ENCODE results near the gene DOK3. TPM values are rescaled to one million over a fixed set of nuclear protein-coding genes. Genes with fewer than 3 reads are reported as not detected.

DOK3 gene
- total and polyA plus RNA-seq, 2 of the 13 experiments (the other 11 are each of a cell fraction or from before 2014, with no cell fraction given), result 1.4 to 1.5 TPM

- no peak for TF ChIP-seq XRCC5 (optimal IDR thresholded peaks at IDR 0.05; ENCODE audit: low read length)
- 0 out of 2 replicates have a peak, but pooled peaks have one; percentile 23 for TF ChIP-seq ZNF580 (CRISPR knock-in tag; IDR thresholded peaks at IDR 0.05; ENCODE audit: borderline replicate concordance, low read depth)
- TF ChIP-seq AGO1 (IDR thresholded peaks at IDR 0.05; ENCODE audit: low read depth, low read length, poor library complexity, severe bottlenecking), result peak; percentile 9
- no peak for TF ChIP-seq TERF1 (CRISPR knock-in tag; IDR thresholded peaks at IDR 0.05)
- TF ChIP-seq PAWR (CRISPR knock-in tag; IDR thresholded peaks at IDR 0.05; ENCODE audit: borderline replicate concordance), result no peak
- peak; percentile 59; the same call in 1 of the 2 replicates for TF ChIP-seq BRD4 (CRISPR knock-in tag; IDR thresholded peaks at IDR 0.05)
- TF ChIP-seq BCL3 (CRISPR knock-in tag; IDR thresholded peaks at IDR 0.05), result peak; percentile 49
- 0 out of 2 replicates have a peak, but pooled peaks have one; percentile 21 for TF ChIP-seq HNRNPL (IDR thresholded peaks at IDR 0.05; ENCODE audit: low read depth, low read length)
- peak; percentile 32; the same call in 1 of the 2 replicates for TF ChIP-seq GLI4 (CRISPR knock-in tag; IDR thresholded peaks at IDR 0.05; ENCODE audit: borderline replicate concordance)
- TF ChIP-seq CCAR2 (optimal IDR thresholded peaks at IDR 0.05; ENCODE audit: low read depth, low read length), result no peak
- 0 out of 2 replicates have a peak, but pooled peaks have one; percentile 18 for TF ChIP-seq CHD4 (IDR thresholded peaks at IDR 0.05; ENCODE audit: borderline replicate concordance, low read length)
- TF ChIP-seq ZNF274 (CRISPR knock-in tag; IDR thresholded peaks at IDR 0.05), result 0 out of 2 replicates have a peak, but pooled peaks have one; percentile 32
- no peak for TF ChIP-seq ZNF782 (CRISPR knock-in tag; IDR thresholded peaks at IDR 0.05; ENCODE audit: borderline replicate concordance)
- TF ChIP-seq ZNF704 (CRISPR knock-in tag; IDR thresholded peaks at IDR 0.05; ENCODE audit: borderline replicate concordance), result 0 out of 2 replicates have a peak, but pooled peaks have one; percentile 13
- 0 out of 2 replicates have a peak, but pooled peaks have one; percentile 28 for TF ChIP-seq ARID2 (CRISPR knock-in tag; IDR thresholded peaks at IDR 0.05; ENCODE audit: borderline replicate concordance)
- peak; percentile 3; the same call in 1 of the 2 replicates for TF ChIP-seq TBX2 (CRISPR knock-in tag; IDR thresholded peaks at IDR 0.05; ENCODE audit: borderline replicate concordance)
- TF ChIP-seq ATAD3A (CRISPR knock-in tag; IDR thresholded peaks at IDR 0.05), result no peak
- TF ChIP-seq ZFP41 (CRISPR knock-in tag; IDR thresholded peaks at IDR 0.05; ENCODE audit: borderline replicate concordance), result no peak
- TF ChIP-seq ZNF331 (CRISPR knock-in tag; IDR thresholded peaks at IDR 0.05), result no peak
- TF ChIP-seq FOSL2 (CRISPR knock-in tag; IDR thresholded peaks at IDR 0.05), result no peak
- TF ChIP-seq ZNF768 (CRISPR knock-in tag; IDR thresholded peaks at IDR 0.05), result 0 out of 2 replicates have a peak, but pooled peaks have one; percentile 14
- TF ChIP-seq SOX5 (CRISPR knock-in tag; IDR thresholded peaks at IDR 0.05; ENCODE audit: borderline replicate concordance), result no peak
Measured at GRCh38 chr5:177496070-177496726, 13.4 kb downstream of the DOK3 start (continued).
